H1 (cell line): ENCODE results near the gene SLC37A3. TPM values are rescaled to one million over a fixed set of nuclear protein-coding genes. Genes with fewer than 3 reads are reported as not detected.

Experiments
- CTCF ChIA-PET: fragments of 300-600 bp; sonication (Branson Sonifier 250); formaldehyde crosslinking; loops from one replicate; lab custom pipeline; 2021; ENCODE audit not compliant: partially characterized antibody; lab: Charles Lee
- POLR2A ChIA-PET: fragments of 300-600 bp; sonication (Branson Sonifier 250); formaldehyde crosslinking; loops from one replicate; lab custom pipeline; 2021; ENCODE audit warnings: inconsistent platforms; ENCODE audit not compliant: partially characterized antibody; lab: Charles Lee
- DNase-seq, 2 experiments: peaks; one replicate each; pipeline versions ENCODE4 v3.0.0 to v3.0.0-alpha.2; 2010 to 2022; ENCODE audit warnings: low spot score in 2 of 2, low read depth in 1 of 2, mixed read lengths in 1 of 2
- FAIRE-seq: peaks from 2 replicates; lab custom pipeline; 2011; peaks lifted over from hg19 to GRCh38; lab: Jason Lieb, UNC
- H2AFZ ChIP-seq: 2 replicates; pipeline ENCODE4 v1.8.1; 2012; ENCODE audit warnings: low read length, inconsistent platforms
- H2AK5ac ChIP-seq: 2 replicates; pipeline ENCODE4 v1.6.1; 2013; ENCODE audit warnings: low read depth, low read length
- H2BK120ac ChIP-seq: replicated peaks from 2 replicates; pipeline ENCODE3; 2013; ENCODE audit warnings: low read depth, low read length, inconsistent platforms
- H2BK12ac ChIP-seq: 2 replicates; pipeline ENCODE4 v1.6.1; 2013; ENCODE audit warnings: low read depth, low read length
- H2BK15ac ChIP-seq: 2 replicates; pipeline ENCODE4 v1.6.1; 2013; ENCODE audit warnings: low read length
- H2BK20ac ChIP-seq: 2 replicates; pipeline ENCODE4 v1.6.1; 2013; ENCODE audit warnings: low read length
- H2BK5ac ChIP-seq: 2 replicates; pipeline ENCODE4 v1.6.1; 2013; ENCODE audit warnings: low read depth, low read length
- H3K14ac ChIP-seq: 2 replicates; pipeline ENCODE4 v1.6.1; 2013; ENCODE audit warnings: inconsistent platforms; ENCODE audit not compliant: insufficient read length
- H3K18ac ChIP-seq: 2 replicates; pipeline ENCODE4 v1.6.1; 2013; ENCODE audit warnings: low read length; ENCODE audit errors: extremely low read depth
- H3K23ac ChIP-seq: 2 replicates; pipeline ENCODE4 v1.6.1; 2013; ENCODE audit warnings: inconsistent platforms; ENCODE audit not compliant: insufficient read length
- H3K23me2 ChIP-seq: 2 replicates; pipeline ENCODE4 v1.6.1; 2013; ENCODE audit warnings: low read depth, low read length
- H3K27ac ChIP-seq: 2 replicates; pipeline ENCODE4 v1.6.1; 2011; ENCODE audit warnings: low read depth, low read length, inconsistent platforms
- H3K27me3 ChIP-seq, 4 experiments: replicated peaks in 1 of 4; 1 replicate in 1 of 4; 2 replicates in 3 of 4; pipeline versions ENCODE4 v1.6.1 to v1.8.1; 2011 to 2013; ENCODE audit warnings: low read length in 3 of 4, mild to moderate bottlenecking in 3 of 4, inconsistent platforms in 2 of 4, mixed read lengths in 2 of 4, moderate library complexity in 1 of 4; ENCODE audit not compliant: control insufficient read depth in 3 of 4, insufficient read depth in 3 of 4; ENCODE audit errors: extremely low read depth in 1 of 4
- H3K36me3 ChIP-seq, 4 experiments: 2 replicates each; pipeline versions ENCODE4 v1.6.1 to v1.8.1; 2011 to 2013; ENCODE audit warnings: mild to moderate bottlenecking in 4 of 4, low read length in 3 of 4, moderate library complexity in 2 of 4, control low read depth in 1 of 4, inconsistent platforms in 1 of 4; ENCODE audit not compliant: insufficient read depth in 4 of 4, control insufficient read depth in 2 of 4
- H3K4ac ChIP-seq: replicated peaks from 2 replicates; pipeline ENCODE3; 2013; ENCODE audit warnings: low read length, low read depth, mixed read lengths, inconsistent platforms; ENCODE audit not compliant: insufficient read length
- H3K4me1 ChIP-seq, 4 experiments: replicated peaks in 1 of 4; 1 replicate in 1 of 4; 2 replicates in 3 of 4; pipeline versions ENCODE4 v1.6.1 to v1.8.1; 2011 to 2013; ENCODE audit warnings: low read length in 3 of 4, inconsistent platforms in 2 of 4, mixed read lengths in 1 of 4; ENCODE audit not compliant: insufficient read depth in 4 of 4, control insufficient read depth in 3 of 4
- H3K4me2 ChIP-seq, 2 experiments: 2 replicates each; pipeline versions ENCODE4 v1.6.1 to v1.8.1; 2011 to 2013; ENCODE audit warnings: low read depth in 2 of 2, low read length in 2 of 2, control low read depth in 1 of 2, inconsistent platforms in 1 of 2, mild to moderate bottlenecking in 1 of 2; ENCODE audit not compliant: insufficient read depth in 1 of 2
- H3K4me3 ChIP-seq, 4 experiments: fragments of 200-600, 300-600 bp in 1 of 4; sonication (generic), shearing (Covaris generic), sonication (Bioruptor Twin) in 1 of 4; 2 replicates each; pipeline versions ENCODE4 v1.5.1 to v1.8.1; 2011 to 2016; ENCODE audit warnings: low read length in 4 of 4, low read depth in 3 of 4, control low read depth in 2 of 4, inconsistent platforms in 2 of 4, mild to moderate bottlenecking in 2 of 4, mixed read lengths in 1 of 4, moderate library complexity in 1 of 4; ENCODE audit not compliant: insufficient read depth in 2 of 4; ENCODE audit errors: extremely low read depth in 1 of 4
- H3K56ac ChIP-seq: replicated peaks from 2 replicates; pipeline ENCODE3; 2013; ENCODE audit warnings: low read depth, mild to moderate bottlenecking, mixed read lengths, low read length, inconsistent platforms; ENCODE audit not compliant: insufficient read length
- H3K79me1 ChIP-seq: 2 replicates; pipeline ENCODE4 v1.6.1; 2013; ENCODE audit warnings: low read depth, low read length, control low read depth
- H3K79me2 ChIP-seq, 2 experiments: 2 replicates each; pipeline versions ENCODE4 v1.6.1 to v1.8.1; 2012 to 2013; ENCODE audit warnings: low read length in 2 of 2, mild to moderate bottlenecking in 2 of 2, inconsistent platforms in 1 of 2; ENCODE audit not compliant: insufficient read depth in 2 of 2, control insufficient read depth in 1 of 2
- H3K9ac ChIP-seq, 4 experiments: replicated peaks in 1 of 4; 1 replicate in 1 of 4; 2 replicates in 3 of 4; pipeline versions ENCODE4 v1.6.1 to v1.8.1; 2011 to 2013; ENCODE audit warnings: low read depth in 3 of 4, low read length in 3 of 4, control low read depth in 2 of 4, mild to moderate bottlenecking in 2 of 4, moderate library complexity in 2 of 4, inconsistent platforms in 1 of 4; ENCODE audit errors: extremely low read depth in 1 of 4
- H3K9me3 ChIP-seq, 2 experiments: 2 replicates each; pipeline versions ENCODE4 v1.6.1 to v1.8.1; 2012 to 2013; ENCODE audit warnings: mild to moderate bottlenecking in 2 of 2, moderate library complexity in 2 of 2, control low read depth in 1 of 2, inconsistent platforms in 1 of 2, low read depth in 1 of 2, low read length in 1 of 2, mixed read lengths in 1 of 2; ENCODE audit not compliant: insufficient read depth in 2 of 2
- H4K20me1 ChIP-seq, 2 experiments: replicated peaks in 1 of 2; 2 replicates each; pipeline versions ENCODE3 to v1.8.1; 2011 to 2013; ENCODE audit warnings: inconsistent platforms in 2 of 2, low read length in 2 of 2, mild to moderate bottlenecking in 1 of 2; ENCODE audit not compliant: insufficient read depth in 2 of 2, control insufficient read depth in 1 of 2
- H4K5ac ChIP-seq: 2 replicates; pipeline ENCODE4 v1.6.1; 2013; ENCODE audit warnings: low read length, low read depth, mixed read lengths, inconsistent platforms; ENCODE audit not compliant: insufficient read length
- H4K8ac ChIP-seq: 2 replicates; pipeline ENCODE4 v1.8.0; 2013; ENCODE audit warnings: mild to moderate bottlenecking, moderate library complexity, low read length, inconsistent platforms; ENCODE audit not compliant: insufficient read depth; ENCODE audit errors: extremely low read depth
- H4K91ac ChIP-seq: replicated peaks from 2 replicates; pipeline ENCODE3; 2013; ENCODE audit warnings: low read length, mixed read lengths, inconsistent platforms; ENCODE audit not compliant: insufficient read length
- ASH2L ChIP-seq: fragments of 200-600, 300-600 bp; sonication (generic); IDR thresholded peaks from one replicate; pipeline ENCODE4 v1.7.1; 2017; ENCODE audit warnings: low read length
- ATF2 ChIP-seq: IDR thresholded peaks from 2 replicates; pipeline ENCODE4 v1.6.1; 2012; ENCODE audit warnings: low read length, inconsistent platforms
- CHD2 ChIP-seq: IDR thresholded peaks from 2 replicates; pipeline ENCODE4 v1.6.1; 2012; ENCODE audit warnings: low read length, improper control_type of control experiment
- KDM1A ChIP-seq: fragments of 200-600, 300-600 bp; sonication (generic); IDR thresholded peaks from 2 replicates; pipeline ENCODE4 v1.7.1; 2016; ENCODE audit warnings: mild to moderate bottlenecking, low read length, borderline replicate concordance
- KDM4A ChIP-seq: IDR thresholded peaks from one replicate; pipeline ENCODE4 v1.7.1; 2012; ENCODE audit warnings: low read depth, mild to moderate bottlenecking, moderate library complexity, low read length, inconsistent platforms; ENCODE audit not compliant: severe bottlenecking
- NRF1 ChIP-seq: IDR thresholded peaks from 2 replicates; pipeline ENCODE4 v1.6.1; 2011; ENCODE audit warnings: mild to moderate bottlenecking, low read depth, low read length, improper control_type of control experiment
- RXRA ChIP-seq: IDR thresholded peaks from 2 replicates; pipeline ENCODE4 v1.6.1; 2011; ENCODE audit warnings: low read depth, mild to moderate bottlenecking, low read length, moderate library complexity; ENCODE audit not compliant: insufficient read depth
- USF2 ChIP-seq: IDR thresholded peaks from 2 replicates; pipeline ENCODE4 v1.6.1; 2011; ENCODE audit warnings: low read length, improper control_type of control experiment
- YY1 ChIP-seq: IDR thresholded peaks from 2 replicates; pipeline ENCODE4 v1.6.1; 2011; ENCODE audit warnings: low read depth, mild to moderate bottlenecking, low read length
- WGBS, 2 experiments: shearing (Covaris generic) in 1 of 2; methylation state at CpG; one replicate each; pipeline versions ENCODE4 v1.1.6 to v1.1.7; 2013 to 2015; ENCODE audit warnings: low lambda C conversion rate in 2 of 2, mixed read lengths in 2 of 2, inconsistent platforms in 1 of 2, low coverage in 1 of 2, missing lambda C conversion rate in 1 of 2; ENCODE audit not compliant: insufficient replicate concordance in 2 of 2, insufficient coverage in 1 of 2, insufficient read length in 1 of 2; ENCODE audit errors: extremely low coverage in 1 of 2, missing lambda C conversion rate in 1 of 2; 5-methylcytosine and 5-hydroxymethylcytosine counted together
- polyA plus RNA-seq, 7 experiments: library from polyadenylated mRNA; depleted of rRNA in 3 of 7; stranded (reverse) in 5 of 7; unstranded in 2 of 7; fragments of >200 nt in 5 of 7; fragments of 200-250 nt in 2 of 7; gene quantifications; 1 replicate in 5 of 7; 2 replicates in 1 of 7; 4 replicates in 1 of 7; pipeline versions ENCODE4 v1.2.1 to v1.2.3, GENCODE V29; 2011 to 2013; ENCODE audit warnings: missing spikeins in 2 of 7, mixed read lengths in 2 of 7
- total RNA-seq: library from RNA; stranded (reverse); fragmentation: NEBNext Ultra II Directional; extraction: Animal tissue kit (Norgen Biotek cat#: 25700); gene quantifications from 2 replicates; pipeline ENCODE4 v1.2.1, GENCODE V29; 2021

Gene SLC37A3
- total and polyA plus RNA-seq, 2 of the 8 experiments (the other 6 are each of a cell fraction or from before 2014, with no cell fraction given) = 58.2 to 71.0 TPM

- H3K27ac ChIP-seq = no peak overlapping the region
- POLR2A ChIA-PET = no interaction called here
- 94% methylated on average over 2 of the region's 2 CpGs; no CpG with 5 or more reads in 1 of the 2 experiments for WGBS, 2 experiments
- TF ChIP-seq KDM4A (no peak), NRF1 (no peak), CHD2 (no peak), RXRA (no peak), YY1 (no peak), ASH2L (no peak), USF2 (no peak), KDM1A (no peak), ATF2 (no peak)
These were observed 43.2 kb upstream of the SLC37A3 start for GRCh38 chr7:140441519-140441918.

More at GRCh38 chr7:140441519-140441918, 43.2 kb upstream of the SLC37A3 start:
- Histone ChIP-seq H3K14ac (no peak overlapping the region), H2AK5ac (no peak overlapping the region), H4K91ac (no peak overlapping the region), H4K5ac (no peak overlapping the region), H3K4ac (no peak overlapping the region), H2BK15ac (no peak overlapping the region), H3K9ac (no peak overlapping the region), H2BK120ac (no peak overlapping the region), H3K23me2 (no peaks in the 10 kb centered on the region; the same call in 1 of the 2 replicates), H2BK20ac (no peak overlapping the region), H2BK12ac (no peak overlapping the region), H3K23ac (no peak overlapping the region), H3K4me1 (no peaks in the 10 kb centered on the region), H3K4me2 (no peak overlapping the region), H2AFZ (no peak overlapping the region), H3K4me3 (no peak overlapping the region), H4K20me1 (no peaks in the 10 kb centered on the region), H3K56ac (no peak overlapping the region), H3K79me2 (no peaks in the 10 kb centered on the region), H3K79me1 (no peaks in the 10 kb centered on the region), H2BK5ac (no peak overlapping the region), H3K36me3 (no peaks in the 10 kb centered on the region), H3K18ac (no peak overlapping the region), H3K9me3 (no peaks in the 10 kb centered on the region), H4K8ac (no peak overlapping the region), H3K27me3 (no peaks in the 10 kb centered on the region)
- CTCF ChIA-PET = interaction anchor here (0.6 to 1.2 kb wide), 2 partner anchors 98 to 138 kb away, joined by 3 read pairs; no protein-coding TSS in a partner anchor
- no peak for FAIRE-seq
- no peak for DNase-seq
